HG02840 (cell line): ENCODE data around the gene NAGPA.

Experiments used
- ATAC-seq: cut with Tn5 transposase; IDR thresholded peaks from one replicate; pipeline ENCODE4 v1.9.1; 2021; ENCODE audit warnings: mild to moderate bottlenecking, moderate library complexity, moderate number of reproducible peaks; ENCODE audit not compliant: unreplicated experiment, low FRiP score

The NAGPA gene

GRCh38 chr16:4979736-4980660 lies 53.7 kb downstream of the NAGPA start:
- no peak for ATAC-seq

GRCh38 chr16:4979164-4979563 lies 54.6 kb downstream of the NAGPA start:
- no peak for ATAC-seq

GRCh38 chr16:4976611-4977145 lies 57.1 kb downstream of the NAGPA start:
- no peak for ATAC-seq

GRCh38 chr16:4976079-4976478 lies 57.7 kb downstream of the NAGPA start:
- ATAC-seq = no peak
